Activated gamma-delta T cell treated with anti-CD3 and anti-CD28 coated beads, Interleukin-2, amount 50 U/mL, for 16 hours (primary cell): ENCODE results near the gene RNF20.
A peak's percentile ranks its signal among the peaks of the same experiment; 100 is the strongest.
"Not testable (repeated sequence)": the region's sequence is repeated elsewhere in the genome, so short reads cannot be mapped to it uniquely, and the experiment has no call there.

Experiments used
- DNase-seq: peaks from one replicate; pipeline ENCODE4 v3.0.0-alpha.2; 2020; ENCODE audit warnings: low read depth

The RNF20 gene, protein sequence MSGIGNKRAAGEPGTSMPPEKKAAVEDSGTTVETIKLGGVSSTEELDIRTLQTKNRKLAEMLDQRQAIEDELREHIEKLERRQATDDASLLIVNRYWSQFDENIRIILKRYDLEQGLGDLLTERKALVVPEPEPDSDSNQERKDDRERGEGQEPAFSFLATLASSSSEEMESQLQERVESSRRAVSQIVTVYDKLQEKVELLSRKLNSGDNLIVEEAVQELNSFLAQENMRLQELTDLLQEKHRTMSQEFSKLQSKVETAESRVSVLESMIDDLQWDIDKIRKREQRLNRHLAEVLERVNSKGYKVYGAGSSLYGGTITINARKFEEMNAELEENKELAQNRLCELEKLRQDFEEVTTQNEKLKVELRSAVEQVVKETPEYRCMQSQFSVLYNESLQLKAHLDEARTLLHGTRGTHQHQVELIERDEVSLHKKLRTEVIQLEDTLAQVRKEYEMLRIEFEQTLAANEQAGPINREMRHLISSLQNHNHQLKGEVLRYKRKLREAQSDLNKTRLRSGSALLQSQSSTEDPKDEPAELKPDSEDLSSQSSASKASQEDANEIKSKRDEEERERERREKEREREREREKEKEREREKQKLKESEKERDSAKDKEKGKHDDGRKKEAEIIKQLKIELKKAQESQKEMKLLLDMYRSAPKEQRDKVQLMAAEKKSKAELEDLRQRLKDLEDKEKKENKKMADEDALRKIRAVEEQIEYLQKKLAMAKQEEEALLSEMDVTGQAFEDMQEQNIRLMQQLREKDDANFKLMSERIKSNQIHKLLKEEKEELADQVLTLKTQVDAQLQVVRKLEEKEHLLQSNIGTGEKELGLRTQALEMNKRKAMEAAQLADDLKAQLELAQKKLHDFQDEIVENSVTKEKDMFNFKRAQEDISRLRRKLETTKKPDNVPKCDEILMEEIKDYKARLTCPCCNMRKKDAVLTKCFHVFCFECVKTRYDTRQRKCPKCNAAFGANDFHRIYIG

DNA sequence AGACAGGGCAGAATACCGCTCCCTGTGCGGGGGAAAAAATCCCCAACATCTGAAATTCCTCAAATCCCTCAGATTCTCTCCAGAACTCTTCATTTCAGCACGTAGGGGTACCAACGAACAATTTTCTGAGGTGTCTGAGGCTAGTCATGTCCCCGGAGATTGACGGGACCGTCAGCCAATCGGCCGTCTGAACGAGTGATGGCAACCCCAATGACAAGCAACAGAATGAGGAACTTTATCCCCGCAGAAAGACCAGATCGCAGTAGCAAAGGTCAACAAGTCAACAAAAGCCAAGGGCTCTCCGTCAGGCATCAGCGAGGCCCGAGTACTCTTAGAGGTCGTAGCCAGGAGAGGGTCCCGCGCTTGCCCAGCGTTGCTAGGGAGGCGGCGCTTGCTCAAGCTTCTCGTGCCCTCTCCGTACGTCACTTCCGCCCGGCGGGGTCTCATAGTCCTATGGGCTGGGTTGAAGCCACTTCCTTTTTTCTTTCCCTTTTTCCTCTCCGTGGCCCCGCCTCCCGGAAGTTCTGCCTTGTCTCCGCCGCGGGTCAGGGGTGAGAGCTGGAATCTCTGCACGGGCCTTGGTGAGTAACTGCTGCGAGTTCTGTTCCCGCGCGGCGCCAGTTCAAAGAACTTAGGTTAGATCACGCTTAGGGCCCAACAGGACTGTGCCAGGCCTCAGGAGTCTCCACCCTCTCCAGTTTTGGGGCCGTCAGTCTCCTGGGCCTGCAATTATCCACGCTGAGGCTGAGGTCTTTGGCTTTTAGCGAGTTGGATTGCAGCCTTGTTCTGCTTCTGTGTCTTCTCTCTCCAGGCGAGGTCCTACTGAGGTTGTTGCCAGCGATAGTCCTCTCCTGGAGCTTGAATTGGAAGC, at the start of gene RNF20:
RNF20 (plus strand) TSS at position 520 of the 871 bp plus-strand sequence. CDS start 1,571 bp downstream, outside the sequence.
- DNase-seq, result peak; percentile 99

DNA sequence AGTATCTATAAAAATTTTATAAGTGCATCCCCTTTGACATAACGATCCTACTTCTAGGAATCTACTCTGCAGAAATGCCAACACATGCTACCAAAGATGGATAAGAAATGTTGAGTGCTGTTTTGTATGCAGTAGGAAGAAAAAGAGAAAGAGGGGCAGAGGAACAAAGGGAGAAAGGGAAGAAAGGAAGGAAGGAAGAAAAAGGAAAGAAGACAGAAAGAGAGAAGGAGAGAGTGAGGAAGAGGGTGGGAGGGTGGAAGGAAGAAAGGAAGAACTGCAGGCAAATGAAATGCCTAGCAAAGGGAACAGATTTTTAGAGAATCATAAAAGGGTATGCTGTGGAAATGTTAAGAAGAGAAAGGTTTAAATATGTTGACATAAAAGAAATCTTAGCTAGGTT, 49.6 kb upstream of the RNF20 start:
- DNase-seq, result no peak

DNA sequence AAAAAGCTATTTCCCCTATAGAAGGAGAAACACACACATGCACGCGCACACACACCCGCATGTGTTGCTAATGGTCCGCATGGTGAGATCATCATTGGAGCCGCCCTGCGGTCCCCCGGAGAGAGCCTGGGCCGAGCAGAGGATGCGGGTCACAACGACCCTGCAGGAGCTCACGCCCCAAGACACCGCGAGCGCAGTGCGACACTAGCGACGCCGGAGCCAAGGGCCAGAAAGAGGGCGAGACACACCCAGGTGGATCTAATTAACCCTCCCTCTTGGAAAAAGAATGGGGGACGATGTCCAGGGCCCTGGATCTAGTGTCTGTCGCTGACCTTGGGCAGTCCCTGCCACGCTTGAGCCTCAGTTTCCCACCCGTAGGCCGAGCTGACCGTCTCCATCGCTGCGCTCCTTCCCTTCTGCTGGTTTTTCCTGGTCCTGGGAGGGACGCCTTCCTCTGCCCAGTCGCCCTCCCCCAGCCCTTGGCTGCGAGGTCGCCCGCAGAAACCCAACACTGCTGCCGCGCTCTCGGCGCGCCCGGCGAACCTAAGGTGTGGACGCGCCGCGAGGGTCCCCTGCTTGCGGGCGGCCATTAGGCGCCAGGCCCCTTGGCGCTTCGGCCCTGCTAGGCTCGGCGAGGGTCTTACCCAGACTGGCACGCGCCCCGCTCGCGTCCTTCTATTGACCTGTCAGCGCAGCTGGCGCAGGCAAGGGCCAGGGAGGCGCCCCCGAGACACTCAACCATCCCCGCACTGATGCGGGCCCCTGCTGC, 47.5 kb upstream of the RNF20 start:
- no peak for DNase-seq

DNA sequence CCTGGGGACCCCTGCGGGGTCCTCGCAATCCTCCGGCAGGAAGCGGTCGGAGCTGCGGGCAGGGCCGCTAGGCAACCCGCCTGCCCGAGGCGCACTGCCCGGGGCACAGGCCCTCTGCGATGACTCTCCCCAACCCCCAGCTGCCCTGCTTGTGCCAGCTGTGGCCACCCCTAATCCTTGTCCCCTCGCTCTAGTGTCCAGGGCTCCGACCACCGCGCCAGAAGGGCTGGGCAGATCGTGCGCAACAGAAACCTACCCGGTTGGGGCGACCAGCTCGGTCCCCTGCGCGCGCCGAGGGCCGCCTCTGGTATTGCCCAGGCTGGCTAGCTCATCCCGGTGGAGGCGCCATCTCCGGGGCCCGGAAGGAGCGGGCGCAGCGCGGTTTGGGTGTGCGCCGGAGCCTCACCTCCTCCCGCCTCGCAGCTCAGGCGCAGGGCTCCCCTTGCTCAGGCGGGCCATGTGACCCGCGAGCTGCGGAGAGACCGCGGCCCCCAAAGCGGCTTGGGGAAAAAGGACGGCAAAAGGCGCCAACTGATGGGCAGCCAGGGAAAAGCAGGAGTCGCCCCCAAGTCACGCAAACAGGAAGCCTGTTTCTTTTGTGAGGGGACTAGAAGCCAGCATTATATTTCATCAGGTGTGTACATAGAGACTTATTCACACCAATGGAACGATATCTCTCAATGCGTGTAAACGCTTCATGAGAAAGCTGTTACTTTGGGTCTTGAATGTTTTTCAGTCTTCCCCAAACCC, 46.8 kb upstream of the RNF20 start:
- no peak for DNase-seq

DNA sequence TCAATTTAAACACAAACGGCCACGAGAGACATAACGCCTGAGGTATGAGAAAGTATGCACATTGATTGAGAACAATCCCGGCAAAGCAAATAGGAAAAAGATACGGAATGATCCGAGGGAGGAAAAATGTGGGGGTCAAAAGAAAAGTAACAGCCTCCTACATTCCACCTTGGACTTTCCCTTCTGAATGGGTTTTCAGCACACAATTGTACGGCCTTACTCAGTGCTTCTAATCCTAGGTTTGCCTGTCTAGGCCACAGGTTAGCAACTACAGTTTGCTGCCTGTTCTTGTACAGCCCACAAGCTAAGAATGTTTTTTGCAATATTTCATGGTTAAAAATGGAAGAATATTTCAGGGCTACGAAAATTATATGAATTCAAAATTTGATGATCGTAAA, 46.2 kb upstream of the RNF20 start:
- DNase-seq, result no peak

DNA sequence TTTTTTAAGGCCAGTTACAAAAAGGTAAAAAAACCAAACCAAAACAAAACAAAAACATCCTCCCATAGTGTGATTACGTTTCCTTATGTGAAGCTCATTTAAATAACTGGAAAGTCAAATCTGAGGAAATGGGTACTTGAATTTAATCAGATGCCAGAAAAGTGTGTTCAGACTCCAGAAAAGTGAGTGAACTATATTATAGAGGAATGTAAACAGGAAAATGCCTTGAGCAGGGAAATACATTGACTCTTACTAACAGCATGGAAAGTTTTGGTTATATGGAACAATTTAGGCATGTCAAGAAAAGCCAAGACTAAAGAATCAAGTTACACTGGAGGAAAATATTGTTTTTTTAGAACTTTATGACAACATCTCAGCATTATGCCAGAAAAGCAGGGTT, 37.8 kb upstream of the RNF20 start:
- DNase-seq, result no peak

DNA sequence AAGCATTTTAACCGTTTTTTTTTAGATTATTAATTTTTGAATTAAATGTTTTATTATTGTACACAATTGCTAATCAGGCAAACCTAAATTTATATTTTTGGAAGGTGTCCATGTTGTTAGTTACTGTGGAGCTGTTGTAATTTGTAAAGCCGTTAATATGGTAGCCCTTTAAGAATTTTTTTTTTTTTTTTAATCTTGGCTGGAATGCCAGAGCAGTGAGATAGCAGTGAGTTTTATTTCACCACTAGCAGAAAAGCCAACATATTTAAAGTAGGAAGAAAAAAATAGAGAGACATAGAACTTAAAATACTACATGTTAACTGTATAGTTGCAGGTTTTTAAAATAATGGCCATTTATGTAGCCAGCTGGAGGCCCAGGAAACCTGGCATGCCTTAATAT, 35.3 kb upstream of the RNF20 start:
- no peak for DNase-seq

DNA sequence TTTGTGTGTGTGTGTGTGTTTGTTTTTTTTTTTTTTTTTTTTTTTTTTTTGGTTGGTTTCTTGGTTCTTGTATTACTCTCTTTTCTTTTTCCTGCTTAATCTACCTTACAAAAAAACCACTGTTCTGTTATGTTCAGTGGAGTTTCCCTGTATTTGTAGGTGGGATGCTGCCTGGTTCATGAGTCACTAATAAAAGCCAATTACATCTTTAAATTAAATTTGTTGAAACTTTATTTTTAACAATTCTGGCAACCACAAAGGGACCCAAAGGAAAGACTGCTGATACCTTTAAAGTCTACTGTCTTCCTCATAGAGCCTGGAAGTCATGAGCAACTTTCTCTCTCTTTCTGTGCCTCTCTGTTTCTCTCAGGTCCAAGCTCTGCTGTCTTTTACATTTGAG, 29.5 kb upstream of the RNF20 start:
- no peak for DNase-seq

DNA sequence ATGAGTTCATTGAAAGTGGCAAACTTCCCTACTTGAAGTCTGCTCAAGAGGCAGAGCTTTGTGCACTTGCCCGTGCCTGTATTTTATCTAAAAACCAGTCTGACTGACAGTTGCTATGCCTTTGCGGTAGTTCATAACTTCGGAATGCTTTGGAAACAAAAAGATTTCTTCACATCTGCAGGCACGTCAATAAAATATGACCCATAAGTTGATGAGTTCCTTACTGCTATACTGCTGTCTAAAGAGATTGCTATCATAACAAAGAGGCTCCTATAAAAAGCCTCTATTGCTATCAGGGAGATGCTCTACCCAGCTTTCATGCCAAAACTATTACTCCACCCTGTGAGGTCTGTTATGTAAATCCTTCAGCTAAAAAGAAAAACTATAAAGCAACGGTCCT, 25.4 kb upstream of the RNF20 start:
- no peak for DNase-seq

DNA sequence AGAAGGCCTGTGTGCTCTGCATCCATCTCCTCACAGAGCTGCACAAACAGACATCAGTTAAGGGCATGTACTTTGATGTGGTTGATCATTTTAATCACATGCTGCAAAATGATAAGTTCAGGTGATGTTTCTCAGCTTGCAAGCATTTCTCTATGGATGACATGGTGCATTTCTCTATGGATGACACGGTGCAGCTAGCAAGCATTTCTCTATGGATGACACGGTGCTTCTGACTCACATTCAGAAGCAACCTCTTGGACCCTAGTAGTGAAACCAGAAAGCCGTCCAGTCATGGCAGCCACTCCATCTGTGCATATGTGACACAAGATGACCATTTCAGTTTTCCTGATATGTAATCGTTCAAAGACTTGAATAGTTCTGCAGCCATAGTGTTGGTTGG, 24.1 kb upstream of the RNF20 start:
- no peak for DNase-seq

DNA sequence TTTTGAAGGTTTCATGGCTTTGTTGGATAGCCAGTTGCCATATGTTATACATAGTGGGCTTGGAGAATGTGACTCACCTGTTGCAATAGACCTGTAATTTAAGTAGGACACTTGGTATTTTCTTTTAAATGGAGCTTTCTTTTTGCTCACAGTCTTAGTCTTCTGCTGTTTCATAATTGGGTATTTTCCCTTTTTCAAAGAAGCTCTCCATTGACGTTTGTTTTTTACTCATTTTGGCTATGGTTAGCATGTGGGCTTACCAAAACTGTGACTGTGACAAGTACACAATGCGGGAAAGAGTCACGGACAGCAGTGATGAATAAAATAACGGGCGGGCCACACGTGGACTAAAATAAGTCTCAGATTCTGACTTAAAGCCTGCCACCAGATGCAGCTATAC, 23.2 kb upstream of the RNF20 start:
- no peak for DNase-seq

DNA sequence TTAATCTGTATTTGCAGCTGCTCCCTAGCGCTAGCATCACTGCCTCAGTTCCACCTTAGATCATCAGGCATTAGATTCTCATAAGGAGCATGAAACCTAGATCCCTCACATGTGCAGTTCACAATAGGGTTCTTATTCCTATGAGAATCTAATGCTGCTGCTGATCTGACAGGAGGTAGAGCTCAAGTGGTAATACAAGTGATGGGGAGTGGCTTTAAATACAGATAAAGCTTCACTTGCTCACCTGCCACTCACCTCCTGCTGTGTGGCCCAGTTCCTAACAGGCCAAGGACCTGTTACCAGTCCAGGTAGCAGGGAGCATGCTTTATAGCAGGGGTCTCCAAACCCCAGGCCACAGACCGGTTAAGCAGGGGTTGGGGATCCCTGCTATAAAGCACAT, 22.6 kb upstream of the RNF20 start:
- DNase-seq, result no peak

DNA sequence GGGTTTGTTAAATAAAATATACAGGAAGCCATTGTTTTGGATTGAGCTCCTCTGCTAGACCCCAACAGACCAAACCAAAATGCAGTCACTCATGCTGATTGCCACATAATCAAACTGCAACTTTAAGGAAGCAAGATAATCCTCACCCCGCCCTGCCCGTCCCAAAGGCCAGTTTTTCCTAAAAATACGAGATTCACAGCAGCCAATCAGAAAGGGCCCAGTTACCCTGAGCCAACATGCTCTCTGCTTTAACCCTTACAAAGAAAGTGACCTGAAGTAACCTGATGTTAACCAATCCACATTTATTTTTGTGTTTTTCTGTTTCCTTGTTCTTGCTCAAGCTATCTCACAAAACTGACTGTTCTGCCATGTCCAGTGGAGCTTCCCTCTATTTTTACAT, 21.5 kb upstream of the RNF20 start:
- no peak for DNase-seq

DNA sequence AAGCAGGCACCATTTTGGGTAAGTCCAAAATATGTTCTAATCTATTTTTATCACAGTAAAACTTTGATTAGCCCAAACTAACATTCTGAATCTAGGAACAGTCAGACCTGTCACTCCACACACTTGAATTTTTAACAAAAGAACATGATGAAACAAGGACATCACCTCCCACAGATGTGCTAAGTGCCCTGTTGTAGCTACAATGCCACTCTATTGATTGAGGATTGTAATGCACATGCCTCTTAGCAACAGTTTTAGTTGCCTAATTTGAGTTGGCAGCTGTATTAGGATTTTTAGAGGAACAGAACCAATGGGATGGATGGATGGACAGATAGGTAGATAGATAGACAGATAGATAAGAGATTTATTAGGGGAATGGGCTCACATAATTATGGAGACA, 20.3 kb upstream of the RNF20 start:
- no peak for DNase-seq

DNA sequence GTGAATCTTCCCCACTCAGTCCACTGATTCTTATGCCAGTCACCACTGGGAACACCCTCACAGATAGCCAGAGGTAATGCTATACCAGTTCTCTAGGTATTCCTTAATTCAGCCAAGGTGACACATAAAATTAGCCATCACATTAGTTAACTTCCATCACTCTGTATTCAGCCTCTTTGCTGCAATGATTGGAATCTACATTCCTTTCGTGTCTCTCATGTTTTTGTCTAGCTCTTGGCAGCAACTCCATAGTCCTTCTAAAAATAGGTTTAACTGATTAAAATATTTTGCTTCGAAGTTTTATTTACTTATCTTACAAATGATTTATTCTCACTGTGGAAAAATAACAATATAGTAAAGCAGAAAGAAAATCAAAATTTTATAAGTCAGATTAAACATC, 19.6 kb upstream of the RNF20 start:
- no peak for DNase-seq

DNA sequence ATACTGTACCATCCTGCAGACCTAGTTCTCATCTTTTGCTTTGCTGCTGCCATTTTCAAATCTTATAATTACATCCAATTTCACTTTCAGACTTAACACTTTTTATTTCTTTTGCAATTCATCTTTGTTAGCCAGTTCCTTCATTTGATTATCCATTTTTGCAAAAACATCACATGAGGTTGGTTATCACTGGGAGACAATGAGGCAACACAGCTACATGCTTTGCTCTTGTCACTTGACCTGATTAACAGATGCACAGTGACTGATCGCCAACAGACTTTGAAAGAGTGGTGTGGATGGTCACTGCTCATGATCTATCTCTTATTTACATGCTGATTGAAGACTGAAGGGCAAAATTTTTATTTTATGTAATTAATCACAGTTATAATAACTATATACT, 17.0 kb upstream of the RNF20 start:
- DNase-seq, result no peak

DNA sequence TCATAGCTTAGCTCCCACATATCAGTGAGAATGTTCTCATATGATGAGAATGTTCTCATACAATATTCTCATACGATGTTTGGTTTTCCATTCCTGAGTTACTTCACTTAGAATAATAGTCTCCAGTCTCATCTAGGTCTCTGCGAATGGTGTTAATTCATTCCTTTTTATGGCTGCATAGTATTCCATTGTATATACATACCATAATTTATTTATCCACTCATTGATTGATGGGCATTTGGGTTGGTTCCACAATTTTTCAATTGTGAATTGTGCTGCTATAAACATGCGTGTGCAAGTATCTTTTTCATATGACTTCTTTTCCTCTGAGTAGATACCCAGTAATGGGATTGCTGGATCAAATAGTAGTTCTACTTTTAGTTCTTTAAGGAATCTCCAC, 15.2 kb upstream of the RNF20 start:
- DNase-seq, result not testable (repeated sequence)

DNA sequence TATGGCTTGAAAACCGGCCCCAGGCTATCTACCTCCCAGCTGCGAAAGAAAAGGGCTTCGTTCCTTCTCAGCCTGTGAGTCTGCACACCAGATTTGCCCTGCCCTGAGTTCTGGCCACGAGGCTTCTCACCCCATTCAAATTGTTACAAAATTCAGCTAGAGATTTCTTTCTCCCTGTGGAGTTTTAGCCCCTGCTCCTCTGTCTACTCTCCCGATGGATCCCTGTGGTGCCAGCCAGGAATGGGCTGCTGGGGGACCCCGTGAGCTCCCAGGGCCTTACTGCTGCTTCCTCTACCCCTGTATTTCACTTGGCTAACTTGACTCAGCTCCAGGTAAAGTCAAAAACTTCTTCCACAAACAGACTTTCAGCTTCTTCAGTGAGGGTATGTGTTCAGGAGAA, 9.3 kb upstream of the RNF20 start:
- DNase-seq, result no peak

DNA sequence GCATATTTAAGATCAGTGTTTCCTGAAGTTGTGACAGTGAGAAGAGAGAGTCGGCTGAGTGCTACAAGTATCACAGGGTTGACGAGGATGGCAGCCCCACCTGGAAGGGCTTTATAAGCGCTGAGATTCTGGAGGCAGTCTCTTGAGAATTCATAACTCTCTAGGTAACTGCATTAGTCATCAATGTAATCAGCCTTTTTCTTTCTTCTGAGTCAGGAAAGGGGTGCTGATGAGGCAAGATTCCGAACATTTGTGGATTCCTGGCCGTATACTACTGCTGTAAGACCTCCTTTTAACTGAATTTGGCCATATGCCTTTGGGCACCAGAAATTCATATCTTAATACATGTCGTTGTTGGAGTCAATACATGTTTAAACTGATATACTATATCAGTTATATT, 6.6 kb upstream of the RNF20 start:
- DNase-seq, result no peak

DNA sequence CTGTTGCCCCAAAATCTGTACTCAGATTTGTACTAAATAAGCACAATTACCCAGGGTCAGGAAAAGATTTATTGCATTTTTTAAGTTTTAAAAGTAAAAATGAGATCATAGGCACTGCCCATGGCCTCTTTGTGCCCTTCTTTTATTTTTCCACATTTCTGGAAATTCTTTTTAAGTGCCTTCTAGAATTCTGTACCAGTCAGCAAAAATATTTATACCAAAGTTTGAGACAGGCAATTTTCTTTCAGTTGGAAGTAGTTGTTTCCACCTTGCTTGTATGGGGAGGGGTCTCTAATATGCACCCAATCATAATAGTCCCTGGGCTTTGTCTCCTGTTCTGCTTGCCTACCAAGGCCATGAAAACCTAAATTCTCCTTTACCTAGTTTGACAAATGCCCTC, 5.6 kb upstream of the RNF20 start:
- no peak for DNase-seq
